NOMO-1 treated with DMSO at 0.1 percent for 48 hours (cell line): ENCODE data around the gene FAM228B.
"Not testable (repeated sequence)": the region's sequence is repeated elsewhere in the genome, so short reads cannot be mapped to it uniquely, and the experiment has no call there.

Experiments used
- DNase-seq: peaks from one replicate; lab custom pipeline; 2025; ENCODE audit not compliant: unreplicated experiment; lab: John Stamatoyannopoulos, UW

The FAM228B gene

GRCh38 chr2:24101992-24102391 is 21.3 kb upstream of the FAM228B start:
- DNase-seq = no peak

GRCh38 chr2:24102677-24103076 is 20.6 kb upstream of the FAM228B start:
- no peak for DNase-seq

- no peak for DNase-seq
Measured at GRCh38 chr2:24104110-24104650, 19.1 kb upstream of the FAM228B start.

GRCh38 chr2:24104906-24105305 is 18.4 kb upstream of the FAM228B start:
- DNase-seq = no peak

GRCh38 chr2:24105816-24106215 is 17.5 kb upstream of the FAM228B start:
- no peak for DNase-seq

- no peak for DNase-seq
Measured at GRCh38 chr2:24106786-24107185, 16.5 kb upstream of the FAM228B start.

GRCh38 chr2:24107336-24107735 is 15.9 kb upstream of the FAM228B start:
- DNase-seq = no peak

GRCh38 chr2:24109431-24109830 is 13.8 kb upstream of the FAM228B start:
- not testable (repeated sequence) for DNase-seq

GRCh38 chr2:24110660-24111303 is 12.5 kb upstream of the FAM228B start:
- no peak for DNase-seq

GRCh38 chr2:24111407-24111901 is 11.8 kb upstream of the FAM228B start:
- DNase-seq = no peak

- no peak for DNase-seq
Measured at GRCh38 chr2:24115057-24115456, 8.2 kb upstream of the FAM228B start.

- no peak for DNase-seq
Measured at GRCh38 chr2:24117902-24118301, 5.4 kb upstream of the FAM228B start.

GRCh38 chr2:24121066-24121465 is 2.2 kb upstream of the FAM228B start:
- no peak for DNase-seq

GRCh38 chr2:24121469-24121868 is 1.8 kb upstream of the FAM228B start:
- DNase-seq = no peak

GRCh38 chr2:24122366-24123194 is 689 bp upstream of the FAM228B start:
- DNase-seq = no peak

- no peak for DNase-seq
Measured at GRCh38 chr2:24123922-24124580, 782 bp downstream of the FAM228B start.

GRCh38 chr2:24125956-24126355 is 2.7 kb downstream of the FAM228B start:
- no peak for DNase-seq

GRCh38 chr2:24132543-24132942 is 9.3 kb downstream of the FAM228B start:
- no peak for DNase-seq

GRCh38 chr2:24140305-24140704 is 17.0 kb downstream of the FAM228B start:
- not testable (repeated sequence) for DNase-seq

- no peak for DNase-seq
Measured at GRCh38 chr2:24147364-24147763, 24.1 kb downstream of the FAM228B start.

GRCh38 chr2:24152413-24153197 is 29.3 kb downstream of the FAM228B start:
- no peak for DNase-seq
